ENCODE results near the gene ALS2. TPM values are rescaled to one million over a fixed set of nuclear protein-coding genes. Genes with fewer than 3 reads are reported as not detected.

ALS2 gene
- total RNA-seq, 4 donors from 2014 or later: 14.4 to 23.5 (median 20.7) TPM

GRCh38 chr2:201699416-201699815 lies 81.3 kb downstream of the ALS2 start:
- TF ChIP-seq CTCF (IDR thresholded peaks at IDR 0.05; ENCODE audit: low read depth): no peak

GRCh38 chr2:201698588-201699226 lies 82.0 kb downstream of the ALS2 start, which contains the start of gene MPP4:
Gene MPP4 (minus strand): TSS chr2:201698644. CDS start chr2:201693954, 4,690 bp downstream.
- no peak for TF ChIP-seq CTCF (IDR thresholded peaks at IDR 0.05; ENCODE audit: low read depth)

GRCh38 chr2:201697899-201698298 lies 82.8 kb downstream of the ALS2 start:
- TF ChIP-seq CTCF (IDR thresholded peaks at IDR 0.05; ENCODE audit: low read depth): no peak

- no peak for TF ChIP-seq CTCF (IDR thresholded peaks at IDR 0.05; ENCODE audit: low read depth)
These were observed 84.5 kb downstream of the ALS2 start for GRCh38 chr2:201696151-201696659.

- no peak for TF ChIP-seq CTCF (IDR thresholded peaks at IDR 0.05; ENCODE audit: low read depth)
These were observed 95.6 kb downstream of the ALS2 start for GRCh38 chr2:201685156-201685555.

- no peak for TF ChIP-seq CTCF (IDR thresholded peaks at IDR 0.05; ENCODE audit: low read depth)
These were observed 100.0 kb downstream of the ALS2 start for GRCh38 chr2:201680743-201681142.

- TF ChIP-seq CTCF (IDR thresholded peaks at IDR 0.05; ENCODE audit: low read depth): no peak
These were observed 102.3 kb downstream of the ALS2 start for GRCh38 chr2:201678401-201678800.
